NB4 (cell line): Measurements from ENCODE around the gene ASCL3.
"Not testable (repeated sequence)": the region's sequence is repeated elsewhere in the genome, so short reads cannot be mapped to it uniquely, and the experiment has no call there.

Experiments used
- DNase-seq: peaks from one replicate; pipeline ENCODE4 v3.0.0; 2010; ENCODE audit warnings: low read depth
- H3K4me3 ChIP-seq: one replicate; pipeline ENCODE4 v1.5.1; 2011; ENCODE audit warnings: mild to moderate bottlenecking, low read depth, low read length, moderate library complexity
- CTCF ChIP-seq: IDR thresholded peaks from one replicate; pipeline ENCODE4 v1.5.1; 2012; ENCODE audit warnings: low read depth, low read length
- MAX ChIP-seq: IDR thresholded peaks from 2 replicates; pipeline ENCODE4 v1.6.1; 2011; ENCODE audit warnings: low read depth, low read length
- MYC ChIP-seq: IDR thresholded peaks from 2 replicates; pipeline ENCODE4 v1.6.1; 2011; ENCODE audit warnings: low read depth, low read length
- POLR2A ChIP-seq: IDR thresholded peaks from 2 replicates; pipeline ENCODE4 v1.6.1; 2011; ENCODE audit warnings: mild to moderate bottlenecking; ENCODE audit not compliant: insufficient read length; ENCODE audit errors: extremely low read depth

Gene ASCL3

DNA sequence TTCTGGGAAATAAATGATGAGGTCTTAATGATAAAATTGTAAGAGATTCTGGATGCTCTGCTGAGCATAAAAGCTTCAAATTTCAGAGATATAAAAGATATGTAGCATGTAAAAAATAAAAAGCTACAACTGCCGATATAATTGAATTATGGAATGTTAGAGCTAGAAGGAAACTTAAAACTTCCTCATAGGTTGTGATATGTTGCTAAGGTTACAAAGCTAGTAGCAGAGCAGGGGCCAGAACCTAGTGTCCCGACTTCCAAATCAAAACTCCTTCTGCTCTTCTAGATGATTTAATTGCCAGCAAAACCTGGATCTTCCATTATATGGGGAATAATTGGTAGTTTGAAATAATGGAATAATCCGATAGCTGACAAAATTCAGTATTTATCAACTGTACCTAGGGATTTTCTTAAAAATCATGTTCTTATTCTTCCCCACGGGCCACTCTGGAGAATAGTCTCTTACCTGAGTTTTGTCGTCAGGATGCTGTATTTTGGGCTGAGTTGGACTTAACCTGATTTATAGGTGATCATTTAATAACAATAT is at the start of gene ASCL3:
Gene ASCL3 (minus strand): TSS at position 499 of the 549 bp plus-strand sequence. CDS start 4,855 bp downstream, outside the sequence.
- TF ChIP-seq CTCF = no peak
- TF ChIP-seq MAX = no peak
- TF ChIP-seq MYC = no peak
- no peak for TF ChIP-seq POLR2A
- no peak within 1 kb of the TSS for H3K4me3 ChIP-seq
- no peak for DNase-seq

DNA sequence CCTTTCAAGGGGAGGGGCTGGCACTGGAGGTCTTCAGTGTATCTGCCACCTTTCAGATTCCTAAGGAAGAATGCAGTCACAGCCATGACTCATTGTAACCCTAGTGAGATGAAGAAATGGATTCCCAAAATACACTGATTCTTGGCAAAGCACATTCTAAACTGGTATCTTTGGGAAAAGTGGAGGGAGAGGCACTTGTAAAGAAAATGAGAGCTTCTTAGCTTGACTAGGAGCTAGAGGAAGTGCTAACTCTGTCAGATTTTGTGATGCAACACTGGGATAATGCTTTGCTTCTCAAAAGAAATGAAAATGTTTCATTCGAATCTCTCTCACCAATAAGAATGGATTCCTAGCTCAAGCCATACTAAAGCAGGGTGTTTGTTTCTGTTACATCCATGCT is 46.6 kb upstream of the ASCL3 start:
- no peak for TF ChIP-seq CTCF
- TF ChIP-seq POLR2A = no peak
- TF ChIP-seq MAX = no peak
- TF ChIP-seq MYC = no peak
- H3K4me3 ChIP-seq = no peak overlapping the region
- no peak for DNase-seq

DNA sequence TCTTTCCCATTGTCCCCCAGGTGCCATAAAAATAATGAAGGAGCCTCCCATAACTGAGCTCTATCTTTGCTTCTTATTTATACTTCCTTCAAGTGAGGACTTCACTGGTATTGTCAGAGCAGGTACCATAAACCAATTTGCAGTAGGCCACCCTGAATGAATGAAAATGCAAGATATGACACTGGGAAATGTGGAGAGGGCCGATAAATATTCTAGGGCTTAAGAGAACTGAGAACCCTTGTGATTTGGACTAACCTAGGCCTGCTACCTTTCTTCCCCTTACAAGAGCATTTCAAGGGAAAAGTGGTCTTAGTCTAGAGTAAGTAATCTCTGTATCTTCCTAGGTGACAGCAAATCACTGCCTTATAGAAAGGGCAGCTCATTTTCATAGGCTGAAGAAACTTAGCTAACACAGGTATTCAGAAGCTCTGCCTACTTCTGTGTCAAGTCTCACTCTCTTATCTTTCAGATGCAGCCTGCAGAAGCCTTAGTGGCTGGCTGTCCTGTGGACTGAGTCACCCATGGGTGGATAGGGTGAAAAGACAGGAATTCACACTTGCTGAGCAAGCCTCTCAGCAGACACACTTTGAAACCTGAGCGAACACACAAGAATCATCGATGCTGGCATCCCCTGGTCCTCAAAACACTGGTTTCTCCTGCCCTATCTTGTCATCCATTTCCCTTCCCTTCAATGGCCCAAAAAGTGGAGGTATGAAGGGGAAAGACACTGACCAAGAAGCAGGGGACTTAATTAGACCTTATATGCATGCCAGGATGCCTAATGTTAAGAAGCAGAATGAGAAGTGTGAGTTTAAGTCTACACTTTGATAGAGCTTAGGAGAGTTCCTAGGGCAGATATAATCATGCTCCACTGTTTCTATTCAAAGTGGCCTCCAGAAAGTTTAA is 45.8 kb upstream of the ASCL3 start:
- TF ChIP-seq MYC (no peak), CTCF (no peak), MAX (no peak), POLR2A (no peak)
- H3K4me3 ChIP-seq = no peak overlapping the region
- no peak for DNase-seq

DNA sequence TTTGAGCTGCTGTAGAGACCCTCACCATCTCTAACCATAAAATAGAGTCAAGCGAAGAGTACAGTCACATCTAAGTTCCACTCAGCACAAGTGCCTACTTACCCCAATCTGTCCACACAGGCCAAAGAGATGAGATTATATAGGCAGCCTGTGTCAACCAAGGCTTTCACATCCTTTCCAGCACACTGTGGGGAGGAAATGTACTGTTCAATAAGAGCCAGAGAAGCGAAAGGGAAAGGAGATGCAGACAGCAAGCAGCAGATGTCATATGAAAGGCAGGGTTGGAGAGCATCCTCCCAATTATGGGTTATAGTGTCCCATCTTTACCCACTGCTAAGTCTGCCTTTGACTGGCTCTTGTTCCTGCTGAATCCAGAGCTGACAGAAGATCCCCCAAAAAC is 44.6 kb upstream of the ASCL3 start:
- TF ChIP-seq CTCF (no peak), MYC (no peak), MAX (no peak), POLR2A (no peak)
- H3K4me3 ChIP-seq = no peak overlapping the region
- no peak for DNase-seq

DNA sequence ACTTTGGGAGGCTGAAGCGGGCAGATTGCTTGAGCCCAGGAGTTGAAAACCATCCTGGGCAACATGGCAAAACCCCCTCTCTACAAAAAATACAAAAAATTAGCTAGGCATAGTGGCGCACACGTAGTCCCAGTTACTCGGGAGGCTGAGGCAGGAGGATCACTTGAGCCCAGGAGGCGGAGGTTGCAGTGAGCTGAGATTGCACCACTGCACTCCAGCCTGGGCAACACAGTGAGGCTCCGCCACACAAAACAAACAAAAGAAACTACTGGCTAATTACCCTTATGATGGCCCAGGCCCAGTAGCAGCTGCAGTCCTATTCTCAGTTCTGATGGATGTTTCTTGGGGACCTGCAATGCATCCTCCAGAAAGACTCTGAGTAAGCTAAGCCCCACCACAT is 44.0 kb upstream of the ASCL3 start:
- not testable (repeated sequence) for H3K4me3 ChIP-seq, DNase-seq

DNA sequence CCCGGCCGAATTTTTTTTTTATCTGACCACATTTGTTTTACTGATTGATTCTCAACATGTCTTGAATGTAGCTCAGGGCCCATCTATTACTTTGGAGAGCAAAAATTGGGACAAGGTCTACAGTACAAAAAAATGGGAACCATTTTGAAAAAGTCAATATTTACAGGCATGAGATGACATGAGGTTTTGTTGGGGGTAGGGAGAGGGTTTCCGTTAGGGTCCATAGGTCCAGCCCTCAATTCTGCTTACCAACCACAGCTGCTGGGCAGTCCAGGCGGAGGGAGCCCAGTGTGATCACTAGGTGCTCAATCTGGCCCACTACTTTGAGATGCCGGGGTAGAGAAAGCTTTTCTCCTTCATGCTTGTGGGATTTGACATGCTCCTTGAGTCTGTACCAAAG is 42.6 kb upstream of the ASCL3 start:
- no peak overlapping the region for H3K4me3 ChIP-seq
- TF ChIP-seq MAX (no peak), MYC (no peak), POLR2A (no peak), CTCF (no peak)
- no peak for DNase-seq
